Gastrocnemius medialis (tissue), 4 donors: ENCODE measurements around the gene FAM135A. TPM values are rescaled to one million over a fixed set of nuclear protein-coding genes. Genes with fewer than 3 reads are reported as not detected.
A peak's percentile ranks its signal among the peaks of the same experiment; 100 is the strongest.

Experiments
- ATAC-seq, 2 donors: fragments of 150-250 bp; one replicate each; pipeline ENCODE4 v1.9.1; 2016
- DNase-seq, 2 donors: peaks; one replicate each; pipeline ENCODE4 v3.0.0-alpha.2; 2019
- H3K27ac ChIP-seq, 4 donors: fragments of 200-600 bp; sonication (generic); 1 replicate in 1 of 4; 2 replicates in 3 of 4; pipeline ENCODE4 v1.5.1; 2016 to 2018; ENCODE audit warnings: mild to moderate bottlenecking in 2 of 4, moderate library complexity in 1 of 4
- H3K27me3 ChIP-seq, 3 donors: fragments of 200-600 bp; sonication (generic) in 2 of 3; 1 replicate in 1 of 3; 2 replicates in 2 of 3; pipeline versions ENCODE4 v1.5.1 to v1.6.0; 2016 to 2019; ENCODE audit warnings: mild to moderate bottlenecking in 1 of 3, moderate library complexity in 1 of 3
- H3K36me3 ChIP-seq, 2 donors: fragments of 200-600 bp; sonication (generic) in 1 of 2; one replicate each; pipeline ENCODE4 v1.5.1; 2017 to 2018
- H3K4me1 ChIP-seq, 2 donors: fragments of 200-600 bp; sonication (generic) in 1 of 2; one replicate each; pipeline ENCODE4 v1.5.1; 2016 to 2017; ENCODE audit warnings: mild to moderate bottlenecking in 2 of 2
- H3K4me3 ChIP-seq, 4 donors: fragments of 200-600 bp; sonication (generic) in 3 of 4; 1 replicate in 1 of 4; 2 replicates in 3 of 4; pipeline ENCODE4 v1.5.1; 2016 to 2019; ENCODE audit warnings: mild to moderate bottlenecking in 2 of 4
- H3K9me3 ChIP-seq, 3 donors: fragments of 200-600 bp; sonication (generic) in 2 of 3; 1 replicate in 1 of 3; 2 replicates in 2 of 3; pipeline ENCODE4 v1.5.1; 2016 to 2019
- POLR2A ChIP-seq, 2 donors: fragments of 450-650 bp; IDR thresholded peaks; one replicate each; pipeline ENCODE4 v1.6.1; 2017; ENCODE audit warnings: antibody characterized with exemption in 2 of 2, mild to moderate bottlenecking in 2 of 2, moderate library complexity in 2 of 2
- in situ Hi-C, 4 donors: fragments of 200-750 bp; cut with MboI; loops; one replicate each; pipeline versions ENCODE4 v1.15.0 to v1.8.0; 2017; ENCODE audit warnings: low sequenced_read_pairs in 4 of 4
- intact Hi-C: fragments of 100-400 bp; cut with DNase I; formaldehyde crosslinking; loops from one replicate; pipeline ENCODE4 v1.15.1; 2023; ENCODE audit warnings: low total_unique reads
- total RNA-seq, 4 donors: library from RNA; depleted of rRNA; stranded (reverse); fragments of >200 nt; gene quantifications; one replicate each; pipeline versions ENCODE4 v1.1.0 to v1.2.3, GENCODE V29; 2016
- TF ChIP-seq, protein P1 (sequence below), 5 experiments: fragments of 450-650 bp in 3 of 5; fragments of 200-600 bp in 2 of 5; sonication (generic) in 2 of 5; IDR thresholded peaks in 4 of 5; conservative IDR thresholded peaks in 1 of 5; 1 replicate in 4 of 5; 2 replicates in 1 of 5; pipeline ENCODE4 v1.5.1; 2016 to 2019; ENCODE audit warnings: antibody characterized with exemption in 5 of 5, mild to moderate bottlenecking in 3 of 5, moderate library complexity in 3 of 5

The FAM135A gene
- total RNA-seq, 4 donors from 2014 or later: 9.3 to 18.4 (median 12.9) TPM

DNA sequence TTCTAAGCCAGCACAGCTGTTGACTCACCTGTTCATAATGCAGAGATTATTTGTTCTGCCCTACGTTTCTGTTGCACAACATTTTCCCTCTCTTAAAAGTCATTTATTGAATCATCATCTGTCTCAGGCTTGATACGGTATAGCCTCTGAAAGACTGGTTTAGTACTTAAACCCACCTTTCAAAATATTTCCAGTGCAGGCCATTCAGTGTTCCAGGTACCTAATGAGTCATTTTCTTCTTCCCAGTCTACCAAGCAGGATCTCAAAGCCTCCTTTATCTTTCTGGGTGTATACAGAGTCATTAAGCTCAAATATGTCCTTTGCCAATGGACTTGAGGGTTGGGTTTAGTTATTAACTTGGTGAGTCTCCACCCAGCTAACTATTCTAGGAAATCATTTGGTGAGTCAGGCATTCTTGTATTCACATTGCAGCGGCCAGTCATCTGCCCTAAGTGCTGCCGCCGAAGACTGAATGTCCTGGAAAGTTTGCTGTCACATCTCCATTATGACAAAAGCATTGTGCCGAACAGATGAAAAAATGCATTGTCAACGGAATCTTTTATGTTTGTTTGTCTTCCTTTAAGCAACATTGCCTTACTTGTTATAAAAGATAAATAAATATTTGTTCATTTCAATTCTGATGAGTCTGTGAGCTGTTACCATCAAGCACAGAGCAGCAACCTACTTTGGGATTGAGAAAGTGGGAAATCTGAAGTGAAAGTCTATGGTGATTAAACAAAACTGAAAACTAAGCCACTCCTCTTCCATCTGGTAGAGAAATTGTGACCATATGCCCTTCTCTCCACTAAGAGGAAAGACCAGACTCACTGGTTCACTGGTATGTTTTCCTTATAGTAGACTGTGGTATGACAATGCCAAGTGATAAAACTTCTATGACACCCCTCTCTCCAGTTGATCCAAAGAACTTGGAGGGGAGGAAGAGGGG, 14.3 kb upstream of the FAM135A start:
- ATAC-seq: peak in 1 of 2 donors; percentile 58
- Histone ChIP-seq H3K9me3 (no peaks in the 10 kb centered on the region), H3K27ac (peak overlapping the region in 2 of 4 donors; percentile 39 to 48), H3K27me3 (no peaks in the 10 kb centered on the region), H3K36me3 (no peaks in the 10 kb centered on the region), H3K4me1 (no peaks in the 10 kb centered on the region), H3K4me3 (no peak overlapping the region)
- intact Hi-C loops (no loop called here), in situ Hi-C loops (no loop called here)
- no peak for TF ChIP-seq POLR2A (IDR thresholded peaks at IDR 0.05)
- TF ChIP-seq, protein P1, sequence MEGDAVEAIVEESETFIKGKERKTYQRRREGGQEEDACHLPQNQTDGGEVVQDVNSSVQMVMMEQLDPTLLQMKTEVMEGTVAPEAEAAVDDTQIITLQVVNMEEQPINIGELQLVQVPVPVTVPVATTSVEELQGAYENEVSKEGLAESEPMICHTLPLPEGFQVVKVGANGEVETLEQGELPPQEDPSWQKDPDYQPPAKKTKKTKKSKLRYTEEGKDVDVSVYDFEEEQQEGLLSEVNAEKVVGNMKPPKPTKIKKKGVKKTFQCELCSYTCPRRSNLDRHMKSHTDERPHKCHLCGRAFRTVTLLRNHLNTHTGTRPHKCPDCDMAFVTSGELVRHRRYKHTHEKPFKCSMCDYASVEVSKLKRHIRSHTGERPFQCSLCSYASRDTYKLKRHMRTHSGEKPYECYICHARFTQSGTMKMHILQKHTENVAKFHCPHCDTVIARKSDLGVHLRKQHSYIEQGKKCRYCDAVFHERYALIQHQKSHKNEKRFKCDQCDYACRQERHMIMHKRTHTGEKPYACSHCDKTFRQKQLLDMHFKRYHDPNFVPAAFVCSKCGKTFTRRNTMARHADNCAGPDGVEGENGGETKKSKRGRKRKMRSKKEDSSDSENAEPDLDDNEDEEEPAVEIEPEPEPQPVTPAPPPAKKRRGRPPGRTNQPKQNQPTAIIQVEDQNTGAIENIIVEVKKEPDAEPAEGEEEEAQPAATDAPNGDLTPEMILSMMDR (IDR thresholded peaks at IDR 0.05 in 4 of 5, conservative IDR thresholded peaks at IDR 0.05 in 1 of 5): no peak
- DNase-seq: no peak

DNA sequence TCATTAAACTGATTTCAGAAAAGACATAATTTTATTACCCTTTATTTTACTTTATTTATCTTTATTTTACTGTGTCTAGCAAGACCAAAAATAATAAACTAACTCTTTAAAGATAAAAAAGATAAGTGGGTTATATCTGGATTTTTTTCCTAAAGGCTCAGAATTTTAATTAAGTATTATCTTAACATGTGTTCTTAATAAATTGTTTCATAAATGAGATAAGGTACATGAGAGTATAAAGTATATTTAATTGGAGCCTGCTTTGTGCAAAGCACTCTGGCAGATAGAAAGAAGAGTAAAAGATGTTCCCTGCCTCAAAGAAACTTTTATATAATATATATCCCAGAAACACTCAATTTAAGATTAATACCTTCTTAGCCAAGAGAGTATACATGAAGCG, 8.7 kb upstream of the FAM135A start:
- intact Hi-C loops (no loop called here), in situ Hi-C loops (no loop called here)
- no peaks in the 10 kb centered on the region for H3K4me1 ChIP-seq
- TF ChIP-seq, protein P1 (IDR thresholded peaks at IDR 0.05 in 4 of 5, conservative IDR thresholded peaks at IDR 0.05 in 1 of 5): no peak
- no peak for TF ChIP-seq POLR2A (IDR thresholded peaks at IDR 0.05)
- ATAC-seq: no peak
- DNase-seq: no peak
- H3K36me3 ChIP-seq: no peaks in the 10 kb centered on the region
- no peak overlapping the region for H3K27ac ChIP-seq
- no peaks in the 10 kb centered on the region for H3K27me3 ChIP-seq
- H3K9me3 ChIP-seq: no peaks in the 10 kb centered on the region
- no peak overlapping the region for H3K4me3 ChIP-seq

DNA sequence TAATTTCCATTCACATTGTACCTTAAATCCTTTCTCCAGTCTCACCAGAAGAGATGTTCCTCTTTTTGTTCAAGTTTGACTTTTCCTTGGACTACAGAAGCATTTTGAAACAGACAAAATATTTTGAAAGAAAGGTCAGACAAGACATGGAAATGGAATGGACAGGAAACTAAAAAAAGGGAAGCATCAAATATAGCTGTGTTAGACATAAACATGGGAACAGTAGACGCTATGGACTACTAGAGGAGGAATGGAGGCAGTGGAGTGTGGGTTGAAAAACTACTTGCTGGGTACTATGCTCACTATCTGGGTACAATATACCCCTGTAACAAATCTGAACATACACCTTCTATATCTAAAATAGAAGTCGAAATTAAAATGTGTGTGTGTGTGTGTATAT, 4.1 kb upstream of the FAM135A start:
- in situ Hi-C loops (no loop called here), intact Hi-C loops (no loop called here)
- DNase-seq (no peak), ATAC-seq (no peak)
- Histone ChIP-seq H3K9me3 (no peaks in the 10 kb centered on the region), H3K27me3 (no peaks in the 10 kb centered on the region), H3K4me1 (peaks cover under 1 to 5% of the 10 kb centered on the region in 2 donors), H3K27ac (no peak overlapping the region), H3K36me3 (no peaks in the 10 kb centered on the region), H3K4me3 (no peak overlapping the region)
- TF ChIP-seq POLR2A (IDR thresholded peaks at IDR 0.05): no peak
- TF ChIP-seq, protein P1 (IDR thresholded peaks at IDR 0.05 in 4 of 5, conservative IDR thresholded peaks at IDR 0.05 in 1 of 5): no peak

DNA sequence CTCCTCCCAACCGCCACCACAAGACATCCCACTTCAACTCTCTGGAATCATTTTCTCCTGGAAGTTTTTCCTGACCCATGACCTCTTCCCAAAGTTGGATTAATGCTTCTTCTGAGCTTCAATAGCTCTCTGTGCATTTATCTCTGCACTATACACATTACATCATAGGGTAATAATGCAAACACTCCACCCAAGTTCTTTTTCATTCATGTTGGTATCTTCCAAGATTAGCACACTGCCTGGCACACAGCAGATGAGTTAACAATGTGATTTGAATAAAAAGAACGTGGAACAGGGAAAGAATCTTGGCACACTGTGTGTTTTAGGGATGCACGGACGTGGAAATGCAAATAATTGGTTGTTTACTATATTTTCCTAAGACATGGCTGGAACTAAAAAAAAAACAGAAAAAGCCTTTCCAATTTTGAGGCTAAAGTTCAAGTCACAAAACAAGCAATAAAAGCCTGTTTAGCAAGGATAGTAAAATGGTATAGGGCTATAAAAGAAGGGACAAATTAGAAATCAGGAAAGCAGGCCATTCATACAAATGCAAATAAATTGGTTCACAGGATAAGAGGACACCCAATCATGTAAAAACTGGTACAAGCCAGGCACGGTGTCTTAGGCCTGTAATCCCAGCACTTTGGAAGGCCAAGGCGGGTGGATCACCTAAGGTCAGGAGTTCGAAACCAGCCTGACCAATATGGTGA, 1.6 kb upstream of the FAM135A start:
- TF ChIP-seq, protein P1 (IDR thresholded peaks at IDR 0.05 in 4 of 5, conservative IDR thresholded peaks at IDR 0.05 in 1 of 5): no peak
- no peak for TF ChIP-seq POLR2A (IDR thresholded peaks at IDR 0.05)
- intact Hi-C loops (loop anchor here (5.0 kb wide), 1 partner anchor 156 kb away; the partner anchor contains the start of gene SDHAF4), in situ Hi-C loops (no loop called here)
- no peaks in the 10 kb centered on the region for H3K9me3 ChIP-seq
- DNase-seq (no peak), ATAC-seq (no peak)
- no peaks in the 10 kb centered on the region for H3K36me3 ChIP-seq
- no peak overlapping the region for H3K27ac ChIP-seq
- no peak overlapping the region for H3K4me3 ChIP-seq
- H3K27me3 ChIP-seq: no peaks in the 10 kb centered on the region
- peaks cover 14 to 15% of the 10 kb centered on the region in 2 donors for H3K4me1 ChIP-seq
